ENCODE data around the gene SUPT20HL1.

SUPT20HL1 gene

GRCh38 chrX:24325231-24325630 is 35.2 kb upstream of the SUPT20HL1 start:
- no peak for TF ChIP-seq CTCF (IDR thresholded peaks at IDR 0.05; ENCODE audit: insufficient read depth, low read depth, low read length, missing control alignments)
- H3K4me3 ChIP-seq (ENCODE audit: low read length), result no peak overlapping the region
- peak; percentile 14 for DNase-seq (ENCODE audit: low read depth)

GRCh38 chrX:24332878-24333277 is 27.6 kb upstream of the SUPT20HL1 start:
- TF ChIP-seq CTCF (IDR thresholded peaks at IDR 0.05; ENCODE audit: insufficient read depth, low read depth, low read length, missing control alignments), result no peak
- DNase-seq (ENCODE audit: low read depth), result no peak

GRCh38 chrX:24333371-24333770 is 27.1 kb upstream of the SUPT20HL1 start:
- no peak for TF ChIP-seq CTCF (IDR thresholded peaks at IDR 0.05; ENCODE audit: insufficient read depth, low read depth, low read length, missing control alignments)
- DNase-seq (ENCODE audit: low read depth), result no peak
- H3K4me3 ChIP-seq (ENCODE audit: low read length), result no peak overlapping the region

More at GRCh38 chrX:24332878-24333277, 27.6 kb upstream of the SUPT20HL1 start:
- H3K4me3 ChIP-seq (ENCODE audit: low read length), result no peak overlapping the region

GRCh38 chrX:24334461-24334860 is 26.0 kb upstream of the SUPT20HL1 start:
- DNase-seq (ENCODE audit: low read depth), result no peak
- no peak overlapping the region for H3K4me3 ChIP-seq (ENCODE audit: low read length)
- TF ChIP-seq CTCF (IDR thresholded peaks at IDR 0.05; ENCODE audit: insufficient read depth, low read depth, low read length, missing control alignments), result no peak

GRCh38 chrX:24335871-24336270 is 24.6 kb upstream of the SUPT20HL1 start:
- no peak overlapping the region for H3K4me3 ChIP-seq (ENCODE audit: low read length)
- TF ChIP-seq CTCF (IDR thresholded peaks at IDR 0.05; ENCODE audit: insufficient read depth, low read depth, low read length, missing control alignments), result no peak

GRCh38 chrX:24339911-24340310 is 20.5 kb upstream of the SUPT20HL1 start:
- DNase-seq (ENCODE audit: low read depth), result no peak
- H3K4me3 ChIP-seq (ENCODE audit: low read length), result no peak overlapping the region
- no peak for TF ChIP-seq CTCF (IDR thresholded peaks at IDR 0.05; ENCODE audit: insufficient read depth, low read depth, low read length, missing control alignments)

More at GRCh38 chrX:24335871-24336270, 24.6 kb upstream of the SUPT20HL1 start:
- no peak for DNase-seq (ENCODE audit: low read depth)

GRCh38 chrX:24340501-24340900 is 19.9 kb upstream of the SUPT20HL1 start:
- DNase-seq (ENCODE audit: low read depth), result no peak
- H3K4me3 ChIP-seq (ENCODE audit: low read length), result no peak overlapping the region
- TF ChIP-seq CTCF (IDR thresholded peaks at IDR 0.05; ENCODE audit: insufficient read depth, low read depth, low read length, missing control alignments), result no peak
